SK-N-SH (cell line): Measurements from ENCODE around the gene C1orf141. TPM values are rescaled to one million over a fixed set of nuclear protein-coding genes. Genes with fewer than 3 reads are reported as not detected.

ENCODE experiments used
- CTCF ChIA-PET: fragments of 300-600, 350-600 bp; formaldehyde crosslinking; extraction: SDS; loops from one replicate; lab custom pipeline; 2021; lab: Yijun Ruan, JAX
- POLR2A ChIA-PET: fragments of 350-600 bp; sonication (Branson Sonifier 250); formaldehyde crosslinking; extraction: SDS; loops from one replicate; lab custom pipeline; 2020; ENCODE audit warnings: antibody characterized with exemption, inconsistent platforms; lab: Yijun Ruan, JAX
- DNase-seq: peaks from one replicate; pipeline ENCODE4 v3.0.0; 2012
- H2AFZ ChIP-seq: fragments of 200-600 bp; sonication (generic); 2 replicates; pipeline ENCODE4 v1.8.1; 2016; ENCODE audit warnings: antibody characterized with exemption, mild to moderate bottlenecking, low read depth
- H3F3A ChIP-seq: fragments of 200-600 bp; sonication (generic); replicated peaks from 2 replicates; pipeline ENCODE3; 2016; ENCODE audit warnings: antibody characterized with exemption, mild to moderate bottlenecking; ENCODE audit not compliant: insufficient read depth
- H3K27ac ChIP-seq, 2 experiments: fragments of 200-500 bp in 1 of 2; fragments of 200-600 bp in 1 of 2; sonication (Bioruptor generic) in 1 of 2; sonication (generic), shearing (Covaris generic) in 1 of 2; 2 replicates each; pipeline versions ENCODE4 v1.5.1 to v1.6.1; 2014 to 2016; ENCODE audit warnings: low read depth in 2 of 2, inconsistent platforms in 1 of 2, low read length in 1 of 2, mild to moderate bottlenecking in 1 of 2, mixed read lengths in 1 of 2
- H3K27me3 ChIP-seq: fragments of 200-600 bp; sonication (generic), shearing (Covaris generic); 2 replicates; pipeline ENCODE4 v1.6.1; 2016; ENCODE audit warnings: mixed run types; ENCODE audit not compliant: insufficient read depth
- H3K36me3 ChIP-seq, 2 experiments: fragments of 200-500 bp in 1 of 2; fragments of 200-600 bp in 1 of 2; sonication (Bioruptor generic) in 1 of 2; sonication (generic) in 1 of 2; replicated peaks in 1 of 2; 2 replicates each; pipeline versions ENCODE3 to v1.5.1; 2014 to 2016; ENCODE audit warnings: low read length in 1 of 2, mild to moderate bottlenecking in 1 of 2; ENCODE audit not compliant: insufficient read depth in 2 of 2, control insufficient read depth in 1 of 2
- H3K4me1 ChIP-seq, 2 experiments: fragments of 200-500 bp in 1 of 2; fragments of 200-600 bp in 1 of 2; sonication (Bioruptor generic) in 1 of 2; sonication (generic), shearing (Covaris generic) in 1 of 2; 2 replicates each; pipeline versions ENCODE4 v1.5.1 to v1.6.1; 2014 to 2016; ENCODE audit warnings: low read depth in 1 of 2, low read length in 1 of 2, mixed run types in 1 of 2; ENCODE audit not compliant: insufficient read depth in 2 of 2, control insufficient read depth in 1 of 2
- H3K4me2 ChIP-seq: fragments of 200-600 bp; sonication (generic), shearing (Covaris generic); 2 replicates; pipeline ENCODE4 v1.6.1; 2017; ENCODE audit warnings: mixed run types
- H3K4me3 ChIP-seq, 2 experiments: fragments of 200-500 bp in 1 of 2; fragments of 200-600 bp in 1 of 2; sonication (Bioruptor generic) in 1 of 2; sonication (generic), shearing (Covaris generic) in 1 of 2; 2 replicates each; pipeline versions ENCODE4 v1.5.1 to v1.8.1; 2014 to 2016; ENCODE audit warnings: low read depth in 2 of 2, inconsistent platforms in 1 of 2, low read length in 1 of 2, mild to moderate bottlenecking in 1 of 2, mixed read lengths in 1 of 2, moderate library complexity in 1 of 2
- H3K79me2 ChIP-seq: fragments of 200-600 bp; sonication (generic); 2 replicates; pipeline ENCODE4 v1.8.1; 2017; ENCODE audit warnings: mild to moderate bottlenecking; ENCODE audit not compliant: insufficient read depth
- H3K9ac ChIP-seq: fragments of 200-600 bp; sonication (generic); 2 replicates; pipeline ENCODE4 v1.6.1; 2017; ENCODE audit warnings: mixed run types
- H3K9me2 ChIP-seq: fragments of 200-600 bp; sonication (generic); 2 replicates; pipeline ENCODE4 v1.6.1; 2017; ENCODE audit warnings: mixed run types
- H3K9me3 ChIP-seq: fragments of 200-600 bp; sonication (generic); 2 replicates; pipeline ENCODE4 v1.6.1; 2017; ENCODE audit warnings: mixed run types, mild to moderate bottlenecking, moderate library complexity
- H4K20me1 ChIP-seq: fragments of 200-600 bp; sonication (generic); 2 replicates; pipeline ENCODE4 v1.6.1; 2017; ENCODE audit warnings: mild to moderate bottlenecking, mixed run types; ENCODE audit not compliant: insufficient read depth
- CHD2 ChIP-seq: fragments of 150-350 bp; IDR thresholded peaks from 2 replicates; pipeline ENCODE4 v1.6.1; 2018; ENCODE audit warnings: low read length; ENCODE audit not compliant: partially characterized antibody
- EP300 ChIP-seq, 2 experiments: IDR thresholded peaks; 2 replicates each; pipeline versions ENCODE4 v1.4.0 to v1.6.1; 2012; ENCODE audit warnings: borderline replicate concordance in 1 of 2, low read depth in 1 of 2, low read length in 1 of 2
- FOSL2 ChIP-seq: IDR thresholded peaks from 2 replicates; pipeline ENCODE4 v1.4.0; 2012; ENCODE audit warnings: low read depth, mild to moderate bottlenecking, moderate library complexity, borderline replicate concordance
- FOXJ3 ChIP-seq: sonication (generic); formaldehyde crosslinking; IDR thresholded peaks from 2 replicates; pipeline ENCODE4 v1.5.1; 2020; ENCODE audit warnings: mild to moderate bottlenecking, missing genetic modification reagents
- GABPA ChIP-seq: IDR thresholded peaks from 2 replicates; pipeline ENCODE4 v1.4.0; 2012; ENCODE audit warnings: low read depth, mild to moderate bottlenecking
- MEF2A ChIP-seq: IDR thresholded peaks from 2 replicates; pipeline ENCODE4 v1.4.0; 2012; ENCODE audit warnings: low read depth, borderline replicate concordance
- MXI1 ChIP-seq: IDR thresholded peaks from 2 replicates; pipeline ENCODE4 v1.6.1; 2012; ENCODE audit warnings: mild to moderate bottlenecking, low read depth, low read length, improper control_type of control experiment
- SIN3A ChIP-seq: IDR thresholded peaks from 2 replicates; pipeline ENCODE4 v1.6.1; 2012; ENCODE audit warnings: low read depth, mild to moderate bottlenecking, low read length, moderate library complexity, borderline replicate concordance
- TEAD4 ChIP-seq: IDR thresholded peaks from 2 replicates; pipeline ENCODE4 v1.4.0; 2012; ENCODE audit warnings: mild to moderate bottlenecking, borderline replicate concordance; ENCODE audit not compliant: insufficient read depth
- YY1 ChIP-seq: IDR thresholded peaks from 2 replicates; pipeline ENCODE4 v1.4.0; 2012; ENCODE audit warnings: low read depth, mild to moderate bottlenecking
- WGBS: methylation state at CpG from one replicate; pipeline ENCODE4 v1.1.6; 2017; ENCODE audit warnings: low lambda C conversion rate; 5-methylcytosine and 5-hydroxymethylcytosine counted together
- polyA plus RNA-seq, 3 experiments: library from polyadenylated mRNA; depleted of rRNA; stranded (reverse); fragments of >200 nt; gene quantifications; 2 replicates each; pipeline ENCODE4 v1.2.3, GENCODE V29; 2012
- TF ChIP-seq, protein P1 (sequence below): IDR thresholded peaks from 2 replicates; pipeline ENCODE4; 2012
- TF ChIP-seq, protein P2 (sequence below): fragments of 150-350 bp; IDR thresholded peaks from 2 replicates; pipeline ENCODE4 v1.6.1; 2017; ENCODE audit warnings: antibody characterized with exemption, low read length, low read depth, borderline replicate concordance
- TF ChIP-seq, protein P3 (sequence below): IDR thresholded peaks from 2 replicates; pipeline ENCODE4 v1.4.0; 2012; ENCODE audit warnings: low read depth, borderline replicate concordance
- TF ChIP-seq, protein P4 (sequence below): IDR thresholded peaks from 2 replicates; pipeline ENCODE4 v1.4.0; 2012; ENCODE audit warnings: low read depth

C1orf141 gene
- polyA plus RNA-seq, 1 of the 3 experiments (the other 2 are of a cell fraction): not detected

GRCh38 chr1:67138813-67139499 is 4.2 kb upstream of the C1orf141 start:
- H3K9me3 ChIP-seq: no peaks in the 10 kb centered on the region
- DNase-seq: no peak
- no peaks in the 10 kb centered on the region for H3K9me2 ChIP-seq
- no peaks in the 10 kb centered on the region for H4K20me1 ChIP-seq
- TF ChIP-seq, protein P1, sequence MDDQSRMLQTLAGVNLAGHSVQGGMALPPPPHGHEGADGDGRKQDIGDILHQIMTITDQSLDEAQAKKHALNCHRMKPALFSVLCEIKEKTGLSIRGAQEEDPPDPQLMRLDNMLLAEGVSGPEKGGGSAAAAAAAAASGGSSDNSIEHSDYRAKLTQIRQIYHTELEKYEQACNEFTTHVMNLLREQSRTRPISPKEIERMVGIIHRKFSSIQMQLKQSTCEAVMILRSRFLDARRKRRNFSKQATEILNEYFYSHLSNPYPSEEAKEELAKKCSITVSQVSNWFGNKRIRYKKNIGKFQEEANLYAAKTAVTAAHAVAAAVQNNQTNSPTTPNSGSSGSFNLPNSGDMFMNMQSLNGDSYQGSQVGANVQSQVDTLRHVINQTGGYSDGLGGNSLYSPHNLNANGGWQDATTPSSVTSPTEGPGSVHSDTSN: no peak
- TF ChIP-seq FOXJ3 (CRISPR knock-in tag): no peak
- TF ChIP-seq, protein P2, sequence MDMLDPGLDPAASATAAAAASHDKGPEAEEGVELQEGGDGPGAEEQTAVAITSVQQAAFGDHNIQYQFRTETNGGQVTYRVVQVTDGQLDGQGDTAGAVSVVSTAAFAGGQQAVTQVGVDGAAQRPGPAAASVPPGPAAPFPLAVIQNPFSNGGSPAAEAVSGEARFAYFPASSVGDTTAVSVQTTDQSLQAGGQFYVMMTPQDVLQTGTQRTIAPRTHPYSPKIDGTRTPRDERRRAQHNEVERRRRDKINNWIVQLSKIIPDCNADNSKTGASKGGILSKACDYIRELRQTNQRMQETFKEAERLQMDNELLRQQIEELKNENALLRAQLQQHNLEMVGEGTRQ: no peak
- no peak for TF ChIP-seq MXI1
- no peak for TF ChIP-seq FOSL2
- TF ChIP-seq EP300 (IDR thresholded peaks at IDR 0.05; ENCODE audit: borderline replicate concordance in 1 of 2, low read depth in 1 of 2, low read length in 1 of 2): no peak
- no peaks in the 10 kb centered on the region for H3K27me3 ChIP-seq
- H3K4me1 ChIP-seq: no peaks in the 10 kb centered on the region
- H3K27ac ChIP-seq: no peak overlapping the region
- no peak overlapping the region for H3K4me2 ChIP-seq
- CTCF ChIA-PET: interaction anchor here (1.0 kb wide), 1 partner anchor 143 kb away, joined by 3 read pairs; no protein-coding TSS in a partner anchor
- H3K36me3 ChIP-seq: no peaks in the 10 kb centered on the region
- H2AFZ ChIP-seq: no peak overlapping the region
- WGBS: 47% methylated on average over 3 of the region's 3 CpGs
- POLR2A ChIA-PET: no interaction called here
- no peaks in the 10 kb centered on the region for H3F3A ChIP-seq
- no peaks in the 10 kb centered on the region for H3K79me2 ChIP-seq
- H3K9ac ChIP-seq: no peak overlapping the region
- no peak overlapping the region for H3K4me3 ChIP-seq

DNA sequence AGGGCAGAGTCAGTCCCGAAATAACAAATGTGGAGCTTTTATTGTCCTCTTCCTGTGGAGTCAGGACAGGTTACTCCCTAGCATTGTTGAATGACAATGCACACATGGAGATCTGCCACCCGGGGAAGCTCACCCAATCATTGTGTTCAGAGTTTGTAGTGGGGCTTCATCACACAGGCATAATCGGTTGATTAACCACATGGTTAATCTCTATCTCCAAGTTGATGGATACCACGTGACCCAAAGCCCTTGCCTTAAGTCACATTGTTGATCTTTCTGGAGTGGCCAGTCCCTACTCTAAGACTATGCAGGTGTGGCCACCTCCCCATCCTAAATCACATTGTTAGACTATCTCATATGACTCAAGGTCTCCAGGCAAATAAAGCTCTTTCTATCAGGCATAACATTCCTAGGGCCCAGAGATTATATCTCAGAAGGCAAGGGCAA is 2.6 kb upstream of the C1orf141 start:
- Histone ChIP-seq H3K36me3 (no peaks in the 10 kb centered on the region), H3K9ac (no peak overlapping the region), H3K27ac (no peak overlapping the region), H3K79me2 (no peaks in the 10 kb centered on the region), H3K27me3 (no peaks in the 10 kb centered on the region), H4K20me1 (no peaks in the 10 kb centered on the region), H3K4me1 (no peaks in the 10 kb centered on the region), H2AFZ (no peak overlapping the region), H3F3A (no peaks in the 10 kb centered on the region), H3K4me3 (no peak overlapping the region), H3K4me2 (no peak overlapping the region), H3K9me3 (no peaks in the 10 kb centered on the region), H3K9me2 (no peaks in the 10 kb centered on the region)
- 70% methylated on average over 4 of the region's 4 CpGs for WGBS
- POLR2A ChIA-PET: no interaction called here
- DNase-seq: no peak
- no peak for TF ChIP-seq MEF2A
- no peak for TF ChIP-seq YY1
- CTCF ChIA-PET: interaction anchor here (1.1 to 1.9 kb wide), 4 partner anchors 11 to 141 kb away, joined by 3 to 8 read pairs (median 6); no protein-coding TSS in a partner anchor

- 54% methylated on average over 2 of the region's 2 CpGs for WGBS
- no peak overlapping the region for H3K4me2 ChIP-seq
- H3K4me3 ChIP-seq: no peak overlapping the region
- no peaks in the 10 kb centered on the region for H3K27me3 ChIP-seq
- ChIA-PET CTCF (interaction anchor here (1.1 to 2.7 kb wide), 4 partner anchors 9 to 140 kb away, joined by 4 to 13 read pairs (median 4); no protein-coding TSS in a partner anchor), POLR2A (no interaction called here)
- no peaks in the 10 kb centered on the region for H3K4me1 ChIP-seq
- H3K9me2 ChIP-seq: no peaks in the 10 kb centered on the region
- H2AFZ ChIP-seq: no peak overlapping the region
- H3K9ac ChIP-seq: no peak overlapping the region
- no peaks in the 10 kb centered on the region for H3K36me3 ChIP-seq
- no peak overlapping the region for H3K27ac ChIP-seq
- H3F3A ChIP-seq: no peaks in the 10 kb centered on the region
- H4K20me1 ChIP-seq: no peaks in the 10 kb centered on the region
- H3K9me3 ChIP-seq: no peaks in the 10 kb centered on the region
- no peak for DNase-seq
- no peaks in the 10 kb centered on the region for H3K79me2 ChIP-seq
- TF ChIP-seq CHD2 (no peak), SIN3A (no peak), GABPA (no peak), TEAD4 (no peak), YY1 (no peak)
- TF ChIP-seq, protein P3, sequence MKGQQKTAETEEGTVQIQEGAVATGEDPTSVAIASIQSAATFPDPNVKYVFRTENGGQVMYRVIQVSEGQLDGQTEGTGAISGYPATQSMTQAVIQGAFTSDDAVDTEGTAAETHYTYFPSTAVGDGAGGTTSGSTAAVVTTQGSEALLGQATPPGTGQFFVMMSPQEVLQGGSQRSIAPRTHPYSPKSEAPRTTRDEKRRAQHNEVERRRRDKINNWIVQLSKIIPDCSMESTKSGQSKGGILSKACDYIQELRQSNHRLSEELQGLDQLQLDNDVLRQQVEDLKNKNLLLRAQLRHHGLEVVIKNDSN: no peak
- TF ChIP-seq, protein P2: no peak
- TF ChIP-seq, protein P4, sequence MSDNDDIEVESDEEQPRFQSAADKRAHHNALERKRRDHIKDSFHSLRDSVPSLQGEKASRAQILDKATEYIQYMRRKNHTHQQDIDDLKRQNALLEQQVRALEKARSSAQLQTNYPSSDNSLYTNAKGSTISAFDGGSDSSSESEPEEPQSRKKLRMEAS: no peak
Observed at GRCh38 chr1:67135354-67135753, 584 bp upstream of the C1orf141 start.
